Panc1 (cell line): ENCODE data around the gene ATP9A. TPM values are rescaled to one million over a fixed set of nuclear protein-coding genes. Genes with fewer than 3 reads are reported as not detected.
"Not testable (repeated sequence)": the region's sequence is repeated elsewhere in the genome, so short reads cannot be mapped to it uniquely, and the experiment has no call there.

Source experiments
- ATAC-seq: fragments of 200-7000 bp; cut with Tn5 transposase; 2 replicates; pipeline ENCODE4 v1.9.1; 2020; ENCODE audit warnings: mild to moderate bottlenecking, moderate library complexity
- BruUV-seq: library from RNA; stranded (reverse); fragments of 400-500 nt; replicated peaks from 2 replicates; lab custom pipeline; 2021; lab: Mats Ljungman, UMichigan
- CTCF ChIA-PET: fragments of 300-600 bp; sonication (Branson Sonifier 250); formaldehyde crosslinking; loops from one replicate; lab custom pipeline; 2022; ENCODE audit warnings: antibody characterized with exemption; lab: Charles Lee
- POLR2A ChIA-PET: fragments of 300-600 bp; sonication (Branson Sonifier 250); formaldehyde crosslinking; loops from one replicate; lab custom pipeline; 2022; ENCODE audit warnings: antibody characterized with exemption; lab: Charles Lee
- DNase-seq: peaks from one replicate; pipeline ENCODE4 v3.0.0-alpha.2; 2010; ENCODE audit warnings: low read depth, low spot score
- H3K27ac ChIP-seq: 2 replicates; pipeline ENCODE4 v1.5.1; 2011; ENCODE audit warnings: mild to moderate bottlenecking, low read length, inconsistent platforms
- H3K27me3 ChIP-seq: fragments of 200-500 bp; sonication (Bioruptor generic); 2 replicates; pipeline ENCODE4 v1.6.0; 2014; ENCODE audit warnings: low read length, inconsistent platforms; ENCODE audit not compliant: control insufficient read depth, insufficient read depth
- H3K36me3 ChIP-seq: fragments of 200-500 bp; sonication (Bioruptor generic); 2 replicates; pipeline ENCODE4 v1.5.1; 2014; ENCODE audit warnings: inconsistent platforms, mild to moderate bottlenecking, low read length, moderate library complexity; ENCODE audit not compliant: control insufficient read depth, insufficient read depth
- H3K4me1 ChIP-seq: 2 replicates; pipeline ENCODE4 v1.5.1; 2011; ENCODE audit warnings: inconsistent platforms, mild to moderate bottlenecking, low read length, moderate library complexity; ENCODE audit not compliant: control insufficient read depth, insufficient read depth
- H3K4me3 ChIP-seq, 2 experiments: 2 replicates each; pipeline ENCODE4 v1.5.1; 2011 to 2012; ENCODE audit warnings: low read depth in 2 of 2, low read length in 2 of 2, mild to moderate bottlenecking in 2 of 2, inconsistent platforms in 1 of 2, moderate library complexity in 1 of 2
- H3K9me3 ChIP-seq: fragments of 200-500 bp; sonication (Bioruptor generic); 2 replicates; pipeline ENCODE4 v1.5.1; 2014; ENCODE audit warnings: low read depth, mild to moderate bottlenecking, inconsistent platforms, low read length, moderate library complexity; ENCODE audit not compliant: control insufficient read depth, insufficient read depth
- CTCF ChIP-seq: fragments of 450-650 bp; IDR thresholded peaks from 2 replicates; pipeline ENCODE4 v1.5.1; 2017; ENCODE audit warnings: mild to moderate bottlenecking
- POLR2AphosphoS5 ChIP-seq: IDR thresholded peaks from 2 replicates; pipeline ENCODE4 v1.6.1; 2012; ENCODE audit warnings: mild to moderate bottlenecking, low read depth, low read length, moderate library complexity
- REST ChIP-seq, 2 experiments: IDR thresholded peaks; 2 replicates each; pipeline ENCODE4 v1.6.1; 2011 to 2012; ENCODE audit warnings: low read depth in 2 of 2, control low read depth in 1 of 2, low read length in 1 of 2, mild to moderate bottlenecking in 1 of 2, moderate library complexity in 1 of 2; ENCODE audit not compliant: insufficient read depth in 1 of 2
- SIN3A ChIP-seq: IDR thresholded peaks from 2 replicates; pipeline ENCODE4 v1.6.1; 2012; ENCODE audit warnings: low read depth, mild to moderate bottlenecking, low read length, moderate library complexity, borderline replicate concordance; ENCODE audit not compliant: insufficient read depth
- TCF7L2 ChIP-seq: IDR thresholded peaks from 2 replicates; pipeline ENCODE4 v1.6.1; 2011; ENCODE audit warnings: mild to moderate bottlenecking, low read depth, low read length, inconsistent platforms
- in situ Hi-C: cut with HindIII; loops from 2 replicates; pipeline ENCODE4 v1.10.0; 2016; ENCODE audit warnings: low sequenced_read_pairs, low pct_unique_long_range_greater_than_20kb
- intact Hi-C: fragments of 100-400 bp; cut with micrococcal nuclease; formaldehyde crosslinking; loops from one replicate; pipeline ENCODE4 v1.10.0; 2022; ENCODE audit not compliant: unreplicated experiment
- total RNA-seq: library from RNA; stranded (reverse); gene quantifications from one replicate; pipeline ENCODE4 v1.2.1, GENCODE V29; 2021; ENCODE audit not compliant: unreplicated experiment

The ATP9A gene
- total RNA-seq, 1 experiment from 2014 or later = 8.7 TPM

- no peaks in the 10 kb centered on the region for H3K9me3 ChIP-seq
- in situ Hi-C loops = no loop called here
- H3K27ac ChIP-seq = no peak overlapping the region
- H3K4me1 ChIP-seq = peaks cover 6% of the 10 kb centered on the region
- intact Hi-C loops = no loop called here
- no peaks in the 10 kb centered on the region for H3K27me3 ChIP-seq
- POLR2A ChIA-PET = no interaction called here
- DNase-seq = no peak
- CTCF ChIA-PET = no interaction called here
- no peak for ATAC-seq
- no peak overlapping the region for H3K4me3 ChIP-seq
- no peaks in the 10 kb centered on the region for H3K36me3 ChIP-seq
- BruUV-seq = no TSS peak
- no peak for TF ChIP-seq SIN3A
- TF ChIP-seq CTCF = no peak
- TF ChIP-seq REST (IDR thresholded peaks at IDR 0.05; ENCODE audit: insufficient read depth in 1 of 2, low read depth in 2 of 2, low read length in 1 of 2) = no peak
- no peak for TF ChIP-seq TCF7L2
- no peak for TF ChIP-seq POLR2AphosphoS5
Measured at GRCh38 chr20:51757226-51757625, 11.0 kb downstream of the ATP9A start.

GRCh38 chr20:51756653-51757052 lies 11.5 kb downstream of the ATP9A start:
- no TSS peak for BruUV-seq
- no peaks in the 10 kb centered on the region for H3K9me3 ChIP-seq
- POLR2A ChIA-PET = no interaction called here
- DNase-seq (no peak), ATAC-seq (no peak)
- no peak overlapping the region for H3K27ac ChIP-seq
- H3K27me3 ChIP-seq = no peaks in the 10 kb centered on the region
- H3K36me3 ChIP-seq = no peaks in the 10 kb centered on the region
- in situ Hi-C loops = no loop called here
- CTCF ChIA-PET = no interaction called here
- peaks cover 11% of the 10 kb centered on the region for H3K4me1 ChIP-seq
- no peak for TF ChIP-seq TCF7L2
- H3K4me3 ChIP-seq = no peak overlapping the region
- intact Hi-C loops = no loop called here

GRCh38 chr20:51753220-51753619 lies 15.0 kb downstream of the ATP9A start:
- BruUV-seq, H3K4me3 ChIP-seq, H3K9me3 ChIP-seq, H3K27me3 ChIP-seq, H3K36me3 ChIP-seq, DNase-seq, in situ Hi-C loops, ATAC-seq, H3K27ac ChIP-seq, POLR2A ChIA-PET, intact Hi-C loops, CTCF ChIA-PET: not testable (repeated sequence)
- peaks cover 35% of the 10 kb centered on the region for H3K4me1 ChIP-seq
